NCI-H345 treated with DMSO at 0.1 percent for 48 hours (cell line): ENCODE results near the gene CFL1.
"Not testable (repeated sequence)": the region's sequence is repeated elsewhere in the genome, so short reads cannot be mapped to it uniquely, and the experiment has no call there.

ENCODE experiments used
- DNase-seq: peaks from one replicate; lab custom pipeline; 2025; ENCODE audit not compliant: unreplicated experiment; lab: John Stamatoyannopoulos, UW

The CFL1 gene

DNA sequence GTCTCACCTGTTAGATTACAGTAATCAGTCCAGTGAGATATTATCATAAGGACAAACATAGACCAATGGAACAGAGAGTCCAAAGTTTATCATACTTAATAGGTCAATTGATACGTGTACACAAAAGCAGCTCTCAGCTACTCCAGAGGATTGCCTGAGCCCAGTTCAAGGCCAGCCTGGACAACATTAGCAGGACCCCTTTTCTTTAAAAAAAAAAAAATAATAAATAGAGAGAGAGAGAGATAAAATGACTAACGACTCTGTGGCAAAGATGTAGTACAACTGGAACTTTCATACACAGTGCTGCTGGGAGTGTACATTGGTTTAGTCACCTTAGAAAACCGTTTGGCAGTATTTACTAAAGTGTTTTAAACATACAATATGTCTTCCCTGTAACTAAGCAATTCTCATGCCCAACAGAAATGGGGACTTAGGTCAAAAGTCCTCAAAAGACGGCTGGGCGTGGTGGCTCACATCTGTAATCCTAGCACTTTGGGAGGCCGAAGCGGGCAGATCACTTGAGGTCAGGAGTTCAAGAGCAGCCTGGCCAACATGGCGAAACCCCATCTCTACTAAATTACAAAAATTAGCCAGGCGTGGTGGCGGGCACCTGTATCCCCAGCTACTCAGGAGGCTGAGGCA, 13.6 kb downstream of the CFL1 start:
- no peak for DNase-seq

DNA sequence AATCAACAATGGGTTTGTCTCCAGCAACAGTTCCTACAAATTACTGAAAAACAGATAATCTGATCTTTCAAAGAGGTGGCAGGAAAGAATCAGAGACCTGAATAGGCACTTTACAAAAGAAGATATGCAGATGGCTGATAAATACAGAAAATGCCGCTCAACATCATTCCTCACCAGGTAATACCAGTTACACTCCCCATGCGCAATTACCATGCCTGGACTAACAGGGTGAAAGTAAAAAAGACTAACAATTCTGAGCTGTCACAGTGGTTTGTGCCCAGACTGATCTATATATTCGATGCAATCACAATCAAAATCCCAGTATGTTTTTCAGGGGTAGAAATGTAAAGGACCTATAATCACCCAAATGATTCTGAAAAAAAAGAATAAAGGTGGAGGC, 14.2 kb downstream of the CFL1 start:
- no peak for DNase-seq

DNA sequence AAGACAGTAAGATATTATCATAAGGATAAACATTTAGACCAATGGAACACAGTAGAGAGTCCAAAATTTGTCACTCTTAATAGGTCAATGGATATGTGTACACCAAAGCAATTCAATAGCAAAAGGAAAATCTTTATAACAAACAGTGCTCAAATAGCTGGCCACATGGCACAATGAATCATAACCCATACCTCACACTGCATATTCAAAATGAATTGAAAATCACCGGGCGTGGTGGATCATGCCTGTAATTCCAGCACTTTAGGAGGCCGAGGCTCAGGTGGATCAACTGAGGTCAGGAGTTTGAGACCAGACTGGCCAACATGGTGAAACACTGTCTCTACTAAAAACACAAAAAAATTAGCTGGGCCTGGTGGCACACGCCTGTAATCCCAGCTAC, 15.8 kb downstream of the CFL1 start:
- DNase-seq = no peak

DNA sequence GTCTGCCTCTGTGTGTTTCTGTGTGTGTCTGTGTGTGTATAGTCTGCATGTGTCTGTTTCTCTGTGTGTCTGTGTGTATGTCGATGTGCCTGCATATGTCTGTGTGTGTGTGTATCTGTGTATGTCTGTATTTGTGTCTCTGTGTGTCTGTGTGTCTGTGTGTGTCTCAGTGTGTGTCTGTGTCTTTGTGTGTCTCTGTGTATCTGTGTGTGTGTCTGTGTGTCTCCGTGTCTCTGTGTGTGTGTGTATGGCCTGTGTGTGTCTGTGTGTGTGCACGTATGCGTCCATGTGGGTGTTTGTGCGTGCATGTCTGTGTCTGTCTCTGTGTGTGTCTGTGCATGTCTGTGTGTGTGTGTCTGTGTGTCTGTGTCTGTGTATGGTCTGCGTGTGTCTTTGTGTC, 23.8 kb downstream of the CFL1 start:
- DNase-seq = no peak

DNA sequence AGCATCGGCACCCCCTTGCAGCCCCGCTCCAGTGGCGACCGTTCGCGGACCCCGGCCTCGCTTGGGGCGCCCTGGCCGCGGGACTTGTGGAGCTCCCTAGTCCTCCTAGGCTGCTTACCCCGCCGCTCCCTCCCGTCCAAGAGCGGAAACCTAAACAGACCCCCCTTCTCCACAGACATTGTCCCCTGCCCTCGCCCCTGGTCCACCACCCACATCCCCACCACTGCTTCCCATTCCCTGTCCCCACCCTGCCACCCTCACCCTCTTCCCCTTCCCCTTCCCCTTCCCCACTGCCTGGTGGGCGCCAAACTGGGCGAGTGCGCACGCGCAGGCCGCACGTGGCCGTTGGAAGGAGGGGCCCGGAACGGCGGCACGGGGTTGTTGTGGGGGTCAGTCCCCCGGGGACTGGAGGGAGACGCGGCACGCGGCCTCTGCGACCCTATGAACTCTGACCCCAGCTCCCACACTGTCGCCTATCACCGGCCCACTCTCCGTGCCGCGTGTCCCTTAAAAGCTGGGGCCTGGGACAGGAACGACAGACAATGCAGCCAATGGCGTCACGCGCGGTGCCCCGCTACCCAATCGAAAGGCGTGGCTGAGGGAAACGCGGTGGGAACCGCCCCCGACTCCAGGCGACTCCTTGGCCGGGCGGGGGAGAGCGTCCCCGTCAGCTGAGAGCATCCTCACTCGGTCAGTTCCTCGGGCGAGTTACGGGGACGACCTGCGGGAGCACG, 24.5 kb downstream of the CFL1 start, which contains the start of gene SNX32:
Gene SNX32, plus strand, starts transcription at position 667 of the 734 bp plus-strand sequence. CDS start 103 bp downstream, outside the sequence.
- DNase-seq = peak; percentile 85

DNA sequence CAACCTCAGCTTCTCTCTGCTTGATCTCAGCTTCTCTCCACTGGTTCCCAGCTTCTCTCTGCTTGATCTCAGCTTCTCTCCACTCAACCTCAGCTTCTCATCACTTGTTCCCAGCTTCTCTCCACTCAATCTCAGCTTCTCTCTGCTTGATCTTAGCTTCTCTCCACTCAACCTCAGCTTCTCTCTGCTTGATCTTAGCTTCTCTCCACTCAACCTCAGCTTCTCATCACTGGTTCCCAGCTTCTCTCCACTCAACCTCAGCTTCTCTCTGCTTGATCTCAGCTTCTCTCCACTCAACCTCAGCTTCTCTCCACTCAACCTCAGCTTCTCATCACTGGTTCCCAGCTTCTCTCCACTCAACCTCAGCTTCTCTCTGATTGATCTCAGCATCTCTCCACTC, 25.7 kb downstream of the CFL1 start:
- not testable (repeated sequence) for DNase-seq

DNA sequence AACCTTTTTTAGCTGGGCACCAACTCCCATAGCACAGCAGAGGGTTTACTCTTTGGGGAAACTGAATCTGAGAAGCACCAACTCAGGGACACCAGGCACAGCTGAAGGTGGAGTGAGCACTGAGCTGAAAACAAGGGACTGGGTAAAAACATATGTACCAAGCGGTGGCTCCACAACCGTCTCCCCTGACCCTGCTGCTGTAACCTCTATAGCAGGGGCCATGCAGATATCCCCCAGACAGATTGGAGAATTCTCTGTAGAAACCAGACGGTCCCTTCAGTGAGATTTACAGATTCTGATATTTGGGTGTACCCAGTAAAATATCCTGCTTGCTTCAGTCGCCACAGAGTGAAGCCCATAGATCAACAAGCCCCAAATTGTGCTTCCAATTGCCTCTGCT, 28.5 kb downstream of the CFL1 start:
- no peak for DNase-seq

DNA sequence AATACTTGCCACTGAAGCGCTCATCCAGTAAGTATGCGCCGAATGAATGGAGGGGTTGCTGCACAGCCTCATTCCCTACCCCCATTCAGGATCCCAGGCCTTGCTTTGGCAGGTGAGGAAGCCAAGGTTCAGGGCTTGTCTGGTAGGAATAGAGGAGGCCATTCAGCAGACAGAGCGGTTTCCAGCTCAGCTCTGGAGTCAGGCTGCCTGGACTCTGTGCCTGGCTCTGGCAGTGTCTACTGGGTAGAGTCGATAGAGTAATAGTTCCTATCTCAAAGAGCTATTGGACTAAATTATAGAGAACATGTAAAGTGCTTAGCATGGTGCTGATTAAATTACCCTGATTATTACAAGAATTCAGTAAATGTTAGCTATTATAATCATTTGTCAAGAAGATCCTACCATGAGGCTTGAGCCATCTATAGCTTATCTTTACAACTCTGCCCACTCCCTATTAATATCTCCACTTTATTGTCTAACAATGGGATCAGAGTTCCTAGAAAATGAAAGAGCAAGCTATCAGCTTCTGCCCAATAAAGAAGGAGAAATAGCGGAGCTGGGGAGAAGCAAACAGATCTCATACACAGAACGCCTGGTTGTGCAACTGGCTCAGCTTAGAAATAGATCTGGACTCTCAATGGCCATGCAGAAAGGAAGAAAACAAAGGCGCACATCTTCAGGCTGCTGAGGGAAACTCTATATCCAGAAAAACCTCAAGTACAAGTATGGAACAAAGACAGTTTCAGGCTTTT, 30.8 kb downstream of the CFL1 start:
- DNase-seq = no peak

DNA sequence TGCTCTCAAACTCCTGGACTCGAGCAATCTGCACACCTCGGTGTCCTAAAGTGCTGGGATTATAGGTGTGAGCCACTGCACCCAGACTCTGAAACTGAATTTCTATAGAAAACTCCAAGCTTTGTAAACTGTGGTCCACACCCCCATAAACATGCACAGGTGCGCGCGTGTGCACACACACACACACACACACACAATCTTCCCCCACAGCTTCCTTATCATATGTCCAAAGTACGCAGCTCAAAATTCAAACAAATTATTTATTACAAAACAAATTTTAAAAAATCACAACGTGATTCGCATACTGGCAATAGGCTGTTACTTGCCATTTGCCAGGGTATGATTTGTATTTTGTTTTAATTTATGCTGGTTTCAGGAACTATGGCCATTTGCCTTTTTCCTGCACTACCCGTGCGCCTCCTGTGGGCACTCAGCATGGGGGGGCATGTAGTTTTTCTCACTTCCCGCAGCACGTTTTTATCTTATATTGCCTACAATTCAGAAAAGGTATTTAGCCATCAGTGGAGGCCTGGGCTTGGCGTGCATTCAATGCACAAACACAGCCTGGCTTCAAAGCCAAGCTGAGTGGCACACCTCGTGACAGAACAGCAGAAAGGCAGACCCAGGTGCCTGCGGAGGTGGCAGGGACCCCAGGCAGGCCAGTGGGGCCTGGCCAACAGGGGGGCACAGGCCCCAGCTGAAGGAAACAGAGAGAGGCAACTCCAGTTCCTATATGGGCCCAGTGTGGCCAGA, 35.0 kb downstream of the CFL1 start:
- no peak for DNase-seq

DNA sequence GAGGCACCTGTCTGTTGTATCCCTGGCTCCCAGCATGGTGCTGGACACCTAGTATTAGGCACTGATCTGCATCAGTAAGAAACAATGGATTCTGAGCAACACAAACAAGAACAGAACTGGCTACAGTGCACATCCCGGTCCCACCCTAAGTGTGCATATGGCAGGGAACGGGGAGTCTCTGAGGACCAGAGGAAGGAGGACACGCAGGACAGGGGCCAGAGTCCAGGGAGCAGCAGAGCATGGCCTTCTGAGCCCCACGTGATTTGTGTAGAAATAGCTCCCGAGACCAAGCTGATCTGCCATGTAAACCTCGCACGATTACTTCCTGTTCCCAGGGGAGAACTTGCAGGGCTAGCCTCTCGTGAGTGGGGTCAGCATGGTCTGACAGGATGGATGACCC, 36.9 kb downstream of the CFL1 start:
- DNase-seq = peak; percentile 83

DNA sequence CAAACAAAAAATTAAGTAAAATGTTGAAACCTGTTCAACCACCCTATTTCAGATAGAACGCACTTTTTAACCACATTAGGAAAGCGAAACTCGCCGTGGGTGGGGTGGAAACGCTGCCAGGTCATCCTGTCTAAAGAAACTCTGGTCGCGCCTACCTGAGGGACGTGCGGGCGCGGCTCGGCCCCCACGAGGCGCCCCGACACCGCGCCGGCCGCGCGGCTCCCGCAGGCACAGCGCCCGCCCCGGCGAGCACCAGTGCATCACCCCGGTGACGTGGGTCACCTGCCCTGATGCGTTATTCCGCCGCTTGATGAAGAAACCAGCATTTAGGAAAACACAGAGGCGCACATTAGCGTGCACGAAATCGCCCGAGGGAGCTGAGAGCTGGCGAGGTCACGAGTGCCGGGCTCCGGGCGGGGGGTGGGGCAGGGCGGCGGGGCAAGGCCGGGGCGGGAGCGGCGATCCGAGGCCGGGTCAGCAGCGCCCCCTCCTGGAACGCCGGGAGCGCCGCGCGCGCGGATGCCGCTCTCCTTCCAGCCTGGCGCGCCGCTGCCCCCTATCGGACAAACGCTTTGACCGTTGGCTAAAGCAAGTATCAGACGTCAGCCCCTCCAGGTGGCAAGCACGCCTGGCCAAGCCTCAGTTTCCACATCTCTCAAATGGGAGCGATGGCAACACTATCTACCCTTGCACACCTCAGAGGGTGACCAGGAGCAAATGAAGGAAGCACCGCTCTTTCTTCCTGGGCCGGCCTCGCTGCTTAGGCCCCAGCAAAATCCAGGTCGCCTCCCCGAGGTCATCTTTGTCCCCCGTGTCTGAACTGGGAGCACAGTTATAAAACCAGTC, 39.9 kb downstream of the CFL1 start:
- DNase-seq = peak; percentile 84

DNA sequence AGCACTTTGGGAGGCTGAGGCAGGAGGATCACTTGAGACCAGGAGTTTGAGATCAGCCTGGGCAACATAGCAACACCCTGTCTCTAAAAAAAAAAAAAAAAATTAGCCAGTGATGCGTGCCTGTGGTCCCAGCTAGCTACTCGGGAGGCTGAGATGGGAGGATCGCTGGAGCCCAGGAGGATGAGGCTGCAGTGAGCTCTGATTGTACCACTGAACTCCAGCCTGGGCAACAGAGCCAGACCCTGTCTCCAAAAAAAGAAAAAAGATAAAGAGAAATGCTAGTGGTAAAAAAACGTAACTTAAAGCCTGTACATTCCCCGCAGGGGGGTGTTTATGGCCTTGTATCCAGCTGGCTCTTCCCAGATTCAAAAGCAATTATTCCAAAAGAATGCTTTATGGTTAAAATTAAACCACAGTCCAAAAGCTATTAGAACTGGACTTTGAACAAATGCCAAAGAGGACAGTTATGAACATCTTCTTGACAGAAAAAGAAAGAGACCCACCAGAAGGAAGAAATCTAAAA, 40.6 kb downstream of the CFL1 start:
- DNase-seq = no peak

DNA sequence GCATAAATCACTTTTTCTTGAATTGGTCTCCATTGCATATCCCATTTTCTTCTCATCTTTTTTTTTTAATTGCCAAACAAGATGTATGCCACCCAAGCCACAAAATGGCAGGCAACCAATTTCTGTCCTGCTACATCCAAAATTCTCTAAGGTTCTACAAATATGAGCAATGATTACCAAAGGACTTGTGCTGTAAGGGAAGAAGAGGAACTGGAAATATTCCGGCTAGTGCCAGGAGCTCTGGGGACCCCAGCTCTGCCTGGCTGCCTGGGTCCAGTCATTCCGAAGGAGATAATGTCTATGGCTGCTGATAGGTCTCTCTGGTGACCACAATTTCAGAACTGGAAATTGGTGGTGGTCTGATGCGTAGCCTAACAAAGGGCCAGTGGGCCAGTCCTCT, 41.3 kb downstream of the CFL1 start:
- no peak for DNase-seq

DNA sequence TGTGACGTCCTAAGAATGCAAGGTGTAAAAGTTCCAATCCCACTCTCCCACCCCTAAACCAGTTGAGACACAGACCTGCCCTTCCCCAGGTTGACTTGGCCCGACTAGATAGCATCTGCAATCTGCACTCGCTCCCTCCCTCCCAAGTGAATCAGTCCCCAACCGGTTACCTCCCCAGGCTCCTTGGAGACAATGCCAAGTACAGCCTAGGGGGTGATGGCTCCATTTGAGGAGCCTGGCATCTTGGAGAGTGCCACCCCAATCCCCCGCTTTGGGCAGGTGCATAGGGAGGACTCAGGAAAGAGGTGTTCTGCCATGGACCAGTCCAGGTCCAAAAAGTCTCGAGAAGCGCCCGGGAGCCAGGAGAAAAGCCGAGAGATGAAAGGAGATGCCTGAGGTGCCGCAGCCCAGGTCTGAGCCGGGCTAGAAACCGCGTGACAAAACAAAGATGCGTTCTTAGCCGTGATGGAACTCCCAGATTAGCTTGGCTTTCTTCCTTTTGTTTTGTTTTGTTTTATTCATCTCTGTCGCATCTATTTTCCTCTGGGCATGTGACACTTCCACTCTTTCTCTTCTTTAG, 42.9 kb downstream of the CFL1 start:
- no peak for DNase-seq

DNA sequence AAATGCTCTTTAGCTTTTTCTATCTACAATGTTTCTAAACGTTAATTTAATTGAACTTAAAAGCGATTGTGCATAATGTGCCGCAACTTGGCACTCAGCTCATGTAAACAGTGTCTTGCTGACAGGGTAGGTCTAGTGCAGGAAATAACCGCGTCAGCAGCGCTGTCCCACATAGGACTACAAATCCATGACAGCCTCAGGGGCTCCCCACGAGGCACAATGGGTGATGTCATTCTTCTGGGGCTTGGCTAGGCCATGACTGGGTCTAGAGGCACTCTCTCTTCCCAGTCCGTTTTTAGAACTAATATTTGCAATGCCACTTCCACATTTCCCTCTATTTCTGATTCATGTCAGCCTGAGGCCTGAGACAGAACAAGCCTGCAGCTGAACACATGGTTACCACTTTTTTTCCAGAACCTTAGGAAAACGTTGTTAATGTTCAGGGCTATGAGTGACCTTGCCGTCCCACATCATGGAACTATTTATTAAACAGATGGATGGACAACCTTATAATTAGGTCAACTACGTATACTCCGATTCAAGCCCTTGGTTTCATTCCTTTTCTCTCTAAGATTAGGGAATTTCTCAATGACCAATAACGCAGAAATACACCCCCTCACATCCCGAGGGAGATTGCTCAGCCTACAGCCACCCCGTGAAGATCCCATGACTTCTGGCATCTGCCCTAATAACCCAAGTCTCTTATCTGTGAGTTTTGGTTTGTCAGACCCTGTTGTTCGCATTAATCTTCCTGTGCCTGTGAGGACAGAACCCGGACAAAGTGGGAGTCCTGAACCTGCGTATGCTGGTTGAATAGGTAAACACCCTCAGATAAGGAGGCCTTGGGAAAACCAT, 43.6 kb downstream of the CFL1 start:
- DNase-seq = no peak

DNA sequence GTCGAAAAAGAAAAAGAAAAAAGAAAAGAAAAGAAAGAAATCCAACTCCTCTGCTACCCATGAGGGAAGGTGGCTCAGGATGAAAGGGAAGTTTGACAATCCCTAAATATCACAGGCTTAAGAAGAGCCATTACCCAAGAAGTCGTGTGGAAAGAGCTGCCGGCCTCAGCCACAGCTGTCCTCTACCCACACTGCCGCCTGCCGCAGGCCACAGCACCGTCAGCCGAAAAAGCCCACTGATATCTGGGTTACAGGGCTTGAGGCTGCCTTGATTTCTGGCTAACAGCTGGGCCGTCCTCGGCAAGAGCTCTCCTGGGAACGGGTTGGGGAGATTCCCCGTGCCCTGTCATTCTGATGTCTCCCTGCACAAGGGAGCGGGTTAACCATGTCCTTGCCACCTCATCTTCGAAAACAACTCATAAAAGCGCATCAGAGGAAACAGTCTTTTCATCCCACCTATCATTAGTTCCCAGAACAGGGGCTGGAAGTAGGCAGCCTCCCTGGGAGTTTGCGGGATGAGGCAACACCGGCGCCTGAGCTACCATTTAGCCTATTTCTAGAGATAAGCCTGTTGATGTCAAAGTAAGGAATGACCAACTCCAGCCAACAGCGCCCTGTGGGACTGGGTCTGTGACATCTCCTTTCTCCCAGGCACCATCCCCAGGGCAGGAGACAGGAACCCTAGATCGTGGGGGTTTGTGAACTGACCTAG, 46.1 kb downstream of the CFL1 start:
- DNase-seq = no peak

DNA sequence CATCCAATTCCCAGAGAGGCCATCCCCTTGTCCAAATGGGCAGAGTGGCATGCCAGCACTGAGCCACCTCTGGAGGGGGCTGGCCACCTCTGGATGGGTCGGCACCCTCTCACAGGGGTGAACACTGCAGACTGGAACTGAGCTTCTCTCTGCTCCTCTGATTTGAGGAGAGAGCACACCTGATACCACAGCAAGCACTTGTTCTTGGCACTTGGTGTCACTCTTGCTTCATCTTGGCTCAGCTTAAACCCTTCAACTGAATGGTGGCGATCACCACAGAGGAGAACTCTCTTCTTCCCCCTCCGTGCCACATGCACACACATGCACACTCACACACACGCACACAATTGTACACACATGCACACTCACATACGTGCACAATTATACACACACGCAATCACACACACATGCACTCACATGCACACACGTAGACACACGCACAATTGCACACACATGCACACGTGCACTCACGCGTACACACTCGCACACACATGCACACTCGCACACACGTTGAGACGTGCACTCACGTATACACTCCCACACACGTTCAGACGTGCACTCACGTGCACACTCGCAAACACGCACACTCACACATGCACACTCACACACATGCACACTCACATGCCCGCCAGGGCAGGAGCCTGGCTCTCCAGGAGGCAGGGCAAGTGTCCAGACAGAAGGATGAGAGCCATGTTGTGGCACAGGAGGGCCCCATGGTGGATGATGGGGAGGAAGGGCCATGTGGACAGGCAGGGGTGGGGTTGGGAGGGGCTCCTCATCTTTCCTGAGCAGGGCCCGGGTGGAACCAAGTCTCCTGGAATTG, 47.7 kb downstream of the CFL1 start:
- DNase-seq = no peak
